DND-41 (cell line): ENCODE measurements around the gene ITPR2.
A peak's percentile ranks its signal among the peaks of the same experiment; 100 is the strongest.

Source experiments
- ATAC-seq: fragments of 200-7000 bp; cut with Tn5 transposase; 3 replicates; pipeline ENCODE4 v1.9.1; 2021; ENCODE audit warnings: low read depth; ENCODE audit not compliant: insufficient read depth
- DNase-seq: peaks from one replicate; pipeline ENCODE4 v3.0.0-alpha.2; 2020
- H2AFZ ChIP-seq: 2 replicates; pipeline ENCODE4 v1.6.0; 2012; ENCODE audit warnings: low read depth, low read length
- H3K27ac ChIP-seq: 2 replicates; pipeline ENCODE4 v1.5.1; 2012; ENCODE audit warnings: low read length, inconsistent platforms
- H3K27me3 ChIP-seq: fragments of 200-600 bp; sonication (generic); 2 replicates; pipeline ENCODE4 v1.6.0; 2012; ENCODE audit warnings: low read length, mild to moderate bottlenecking, inconsistent platforms; ENCODE audit not compliant: insufficient read depth, poor library complexity
- H3K36me3 ChIP-seq: 2 replicates; pipeline ENCODE4 v1.5.1; 2012; ENCODE audit warnings: low read length, inconsistent platforms; ENCODE audit not compliant: insufficient read depth
- H3K4me1 ChIP-seq: 2 replicates; pipeline ENCODE4 v1.5.1; 2012; ENCODE audit warnings: mild to moderate bottlenecking, low read length; ENCODE audit not compliant: insufficient read depth
- H3K4me2 ChIP-seq: 2 replicates; pipeline ENCODE4 v1.6.0; 2012; ENCODE audit warnings: mild to moderate bottlenecking, moderate library complexity, low read length, inconsistent platforms; ENCODE audit not compliant: insufficient read depth
- H3K4me3 ChIP-seq, 2 experiments: fragments of 200-600 bp in 1 of 2; shearing (Covaris generic) in 1 of 2; 2 replicates each; pipeline ENCODE4 v1.5.1; 2012 to 2016; ENCODE audit warnings: inconsistent platforms in 2 of 2, low read length in 2 of 2, mild to moderate bottlenecking in 2 of 2, low read depth in 1 of 2, moderate library complexity in 1 of 2
- H3K79me2 ChIP-seq: 2 replicates; pipeline ENCODE4 v1.6.0; 2012; ENCODE audit warnings: low read length, inconsistent platforms; ENCODE audit not compliant: insufficient read depth
- H3K9ac ChIP-seq: 2 replicates; pipeline ENCODE4 v1.6.0; 2012; ENCODE audit warnings: low read depth, mild to moderate bottlenecking, inconsistent platforms, low read length, moderate library complexity
- H3K9me3 ChIP-seq: 2 replicates; pipeline ENCODE4 v1.5.1; 2012; ENCODE audit warnings: low read length, moderate library complexity, mild to moderate bottlenecking, inconsistent platforms; ENCODE audit not compliant: insufficient read depth, severe bottlenecking
- H4K20me1 ChIP-seq: 2 replicates; pipeline ENCODE4 v1.6.0; 2012; ENCODE audit warnings: low read length; ENCODE audit not compliant: insufficient read depth
- CTCF ChIP-seq: IDR thresholded peaks from 2 replicates; pipeline ENCODE4 v1.5.1; 2012; ENCODE audit warnings: borderline replicate concordance, low read length, moderate library complexity, mild to moderate bottlenecking; ENCODE audit not compliant: poor library complexity, severe bottlenecking; ENCODE audit errors: extremely low read depth
- EZH2 ChIP-seq: IDR thresholded peaks from 3 replicates; pipeline ENCODE4 v1.6.1; 2012; ENCODE audit warnings: borderline replicate concordance, low read depth, mild to moderate bottlenecking, moderate library complexity, low read length, inconsistent platforms; ENCODE audit not compliant: severe bottlenecking

ITPR2 gene

GRCh38 chr12:26806556-26806955 lies 26.4 kb downstream of the ITPR2 start:
- Histone ChIP-seq H3K4me1 (peaks cover 18% of the 10 kb centered on the region), H3K27me3 (no peaks in the 10 kb centered on the region), H3K27ac (no peak overlapping the region), H3K4me3 (no peak overlapping the region), H4K20me1 (no peaks in the 10 kb centered on the region), H3K36me3 (no peaks in the 10 kb centered on the region; the same call in 1 of the 2 replicates), H2AFZ (no peak overlapping the region), H3K9ac (no peak overlapping the region), H3K4me2 (no peak overlapping the region), H3K9me3 (no peaks in the 10 kb centered on the region), H3K79me2 (peaks cover 54% of the 10 kb centered on the region)
- ATAC-seq (no peak), DNase-seq (no peak)
- TF ChIP-seq CTCF (no peak), EZH2 (no peak)

- Histone ChIP-seq H3K4me2 (no peak overlapping the region), H3K4me3 (no peak overlapping the region), H3K4me1 (peaks cover 24% of the 10 kb centered on the region), H3K27me3 (no peaks in the 10 kb centered on the region), H3K27ac (no peak overlapping the region; the same call in 1 of the 2 replicates), H3K36me3 (peaks cover 4% of the 10 kb centered on the region), H2AFZ (no peak overlapping the region), H3K9me3 (no peaks in the 10 kb centered on the region), H3K79me2 (peaks cover 64% of the 10 kb centered on the region), H3K9ac (no peak overlapping the region), H4K20me1 (no peaks in the 10 kb centered on the region)
- DNase-seq (no peak), ATAC-seq (no peak)
- TF ChIP-seq EZH2 (no peak), CTCF (no peak)
Measured at GRCh38 chr12:26805401-26805971, 27.5 kb downstream of the ITPR2 start.

GRCh38 chr12:26803552-26803951 lies 29.4 kb downstream of the ITPR2 start:
- Histone ChIP-seq H3K27me3 (no peaks in the 10 kb centered on the region), H3K36me3 (peaks cover 4% of the 10 kb centered on the region; the same call in 1 of the 2 replicates), H3K27ac (no peak overlapping the region), H3K4me2 (no peak overlapping the region), H4K20me1 (no peaks in the 10 kb centered on the region), H3K79me2 (peaks cover 72% of the 10 kb centered on the region), H3K4me3 (no peak overlapping the region), H3K9ac (no peak overlapping the region), H3K4me1 (peaks cover 43% of the 10 kb centered on the region), H2AFZ (no peak overlapping the region), H3K9me3 (no peaks in the 10 kb centered on the region)
- TF ChIP-seq CTCF (no peak), EZH2 (no peak)
- ATAC-seq (peak; percentile 63), DNase-seq (no peak)
